Choroid plexus epithelial cell (primary cell): ENCODE measurements around the gene SATB2.

Source experiments
- DNase-seq: peaks from one replicate; pipeline ENCODE4 v3.0.0-alpha.2; 2010; ENCODE audit warnings: low read depth
- H3K4me3 ChIP-seq: 2 replicates; pipeline ENCODE4 v1.5.1; 2011; ENCODE audit warnings: low read depth, mild to moderate bottlenecking, control low read depth, low read length, moderate library complexity
- CTCF ChIP-seq: conservative IDR thresholded peaks from 2 replicates; pipeline ENCODE4 v1.5.1; 2011; ENCODE audit warnings: low read depth, mild to moderate bottlenecking, control low read depth, inconsistent platforms, low read length, moderate library complexity

The SATB2 gene

GRCh38 chr2:199344012-199344411 is 113.7 kb downstream of the SATB2 start:
- no peak overlapping the region for H3K4me3 ChIP-seq
- TF ChIP-seq CTCF: no peak
- DNase-seq: no peak

- H3K4me3 ChIP-seq: no peak overlapping the region
- no peak for DNase-seq
- TF ChIP-seq CTCF: no peak
Observed at GRCh38 chr2:199342334-199342733, 115.4 kb downstream of the SATB2 start.

- no peak for TF ChIP-seq CTCF
- no peak for DNase-seq
- no peak overlapping the region for H3K4me3 ChIP-seq
Observed at GRCh38 chr2:199341123-199341522, 116.6 kb downstream of the SATB2 start.

GRCh38 chr2:199339891-199340605 is 117.7 kb downstream of the SATB2 start:
- TF ChIP-seq CTCF: no peak
- DNase-seq: no peak
- H3K4me3 ChIP-seq: no peak overlapping the region

GRCh38 chr2:199336546-199336945 is 121.2 kb downstream of the SATB2 start:
- TF ChIP-seq CTCF: no peak
- H3K4me3 ChIP-seq: no peak overlapping the region
- DNase-seq: peak; percentile 12

- no peak for TF ChIP-seq CTCF
- no peak for DNase-seq
Observed at GRCh38 chr2:199335502-199335901, 122.2 kb downstream of the SATB2 start.

GRCh38 chr2:199329466-199329865 is 128.3 kb downstream of the SATB2 start:
- peak; percentile 26 for DNase-seq

More at GRCh38 chr2:199335502-199335901, 122.2 kb downstream of the SATB2 start:
- no peak overlapping the region for H3K4me3 ChIP-seq

More at GRCh38 chr2:199329466-199329865, 128.3 kb downstream of the SATB2 start:
- no peak overlapping the region for H3K4me3 ChIP-seq
- no peak for TF ChIP-seq CTCF
